Astrocyte (in vitro differentiated cells and primary cell): ENCODE results near the gene CLCA4. TPM values are rescaled to one million over a fixed set of nuclear protein-coding genes. Genes with fewer than 3 reads are reported as not detected.

ENCODE experiments used
- DNase-seq: peaks from one replicate; pipeline ENCODE4 v3.0.0-alpha.2; 2010; ENCODE audit warnings: low read depth
- FAIRE-seq: peaks from 2 replicates; lab custom pipeline; 2011; peaks lifted over from hg19 to GRCh38; lab: Jason Lieb, UNC
- H2AFZ ChIP-seq: 2 replicates; pipeline ENCODE4 v1.6.0; 2012; ENCODE audit warnings: low read depth, low read length, inconsistent platforms
- H3K27ac ChIP-seq: 2 replicates; pipeline ENCODE4 v1.5.1; 2011; ENCODE audit warnings: low read depth, low read length, inconsistent platforms
- H3K27me3 ChIP-seq: 2 replicates; pipeline ENCODE4 v1.6.0; 2011; ENCODE audit warnings: low read length, inconsistent platforms; ENCODE audit not compliant: insufficient read depth
- H3K36me3 ChIP-seq: 2 replicates; pipeline ENCODE4 v1.5.1; 2011; ENCODE audit warnings: low read length, inconsistent platforms; ENCODE audit not compliant: insufficient read depth
- H3K4me1 ChIP-seq: 2 replicates; pipeline ENCODE4 v1.5.1; 2011; ENCODE audit warnings: low read length, inconsistent platforms; ENCODE audit not compliant: insufficient read depth
- H3K4me2 ChIP-seq: 2 replicates; pipeline ENCODE4 v1.6.0; 2012; ENCODE audit warnings: low read length, inconsistent platforms
- H3K4me3 ChIP-seq: 2 replicates; pipeline ENCODE4 v1.5.1; 2011; ENCODE audit warnings: low read depth, mild to moderate bottlenecking, low read length, inconsistent platforms; ENCODE audit not compliant: insufficient read depth
- H3K79me2 ChIP-seq: 2 replicates; pipeline ENCODE4 v1.6.0; 2012; ENCODE audit warnings: mild to moderate bottlenecking, low read length, inconsistent platforms; ENCODE audit not compliant: insufficient read depth
- H3K9ac ChIP-seq: 2 replicates; pipeline ENCODE4 v1.6.0; 2012; ENCODE audit warnings: mild to moderate bottlenecking, low read length, inconsistent platforms
- H3K9me3 ChIP-seq: 2 replicates; pipeline ENCODE4 v1.5.1; 2012; ENCODE audit warnings: low read depth, mild to moderate bottlenecking, low read length, inconsistent platforms; ENCODE audit not compliant: insufficient read depth
- H4K20me1 ChIP-seq: 2 replicates; pipeline ENCODE4 v1.6.0; 2012; ENCODE audit warnings: low read length, inconsistent platforms; ENCODE audit not compliant: insufficient read depth
- H3K27ac Mint-ChIP-seq: one replicate; pipeline ENCODE4 v1.8.0; 2021; ENCODE audit warnings: mild to moderate bottlenecking, mixed read lengths; ENCODE audit not compliant: unreplicated experiment
- H3K27me3 Mint-ChIP-seq: one replicate; pipeline ENCODE4 v1.8.0; 2021; ENCODE audit warnings: low read depth, mixed read lengths; ENCODE audit not compliant: unreplicated experiment
- H3K36me3 Mint-ChIP-seq: one replicate; pipeline ENCODE4 v1.8.0; 2021; ENCODE audit warnings: low read depth, mixed read lengths; ENCODE audit not compliant: unreplicated experiment
- H3K4me1 Mint-ChIP-seq: one replicate; pipeline ENCODE4 v1.8.0; 2021; ENCODE audit warnings: low read depth, mixed read lengths; ENCODE audit not compliant: unreplicated experiment
- H3K4me3 Mint-ChIP-seq: one replicate; pipeline ENCODE4 v1.8.0; 2021; ENCODE audit warnings: mild to moderate bottlenecking, moderate library complexity, mixed read lengths; ENCODE audit not compliant: unreplicated experiment
- H3K9me3 Mint-ChIP-seq: one replicate; pipeline ENCODE4 v1.8.0; 2021; ENCODE audit warnings: mild to moderate bottlenecking, mixed read lengths; ENCODE audit not compliant: unreplicated experiment
- CTCF ChIP-seq: IDR thresholded peaks from 2 replicates; pipeline ENCODE4 v1.5.1; 2011; ENCODE audit warnings: low read depth, mild to moderate bottlenecking, inconsistent platforms, low read length, moderate library complexity; ENCODE audit not compliant: insufficient read depth
- EZH2 ChIP-seq: IDR thresholded peaks from 2 replicates; pipeline ENCODE4 v1.6.1; 2012; ENCODE audit warnings: mild to moderate bottlenecking, low read length, inconsistent platforms; ENCODE audit not compliant: insufficient read depth
- total RNA-seq: library from RNA; stranded (reverse); gene quantifications from 2 replicates; pipeline ENCODE4 v1.2.1, GENCODE V29; 2021

Gene CLCA4
- total RNA-seq, 1 donor from 2014 or later, result not detected

GRCh38 chr1:86616871-86617270, 70.0 kb downstream of the CLCA4 start:
- FAIRE-seq (no peak), DNase-seq (no peak)
- H3K27me3 ChIP-seq, result no peaks in the 10 kb centered on the region
- Mint-ChIP-seq H3K27me3 (no peaks in the 10 kb centered on the region), H3K36me3 (no peaks in the 10 kb centered on the region), H3K27ac (no peak overlapping the region), H3K4me3 (no peak overlapping the region), H3K4me1 (no peaks in the 10 kb centered on the region), H3K9me3 (peaks cover 13% of the 10 kb centered on the region)
- no peak overlapping the region for H3K4me3 ChIP-seq
- H3K27ac ChIP-seq, result no peak overlapping the region
- no peak overlapping the region for H2AFZ ChIP-seq
- no peaks in the 10 kb centered on the region for H3K36me3 ChIP-seq
- H3K79me2 ChIP-seq, result no peaks in the 10 kb centered on the region
- H3K9ac ChIP-seq, result no peak overlapping the region
- peaks cover 3% of the 10 kb centered on the region for H3K9me3 ChIP-seq
- no peak overlapping the region for H3K4me2 ChIP-seq
- H3K4me1 ChIP-seq, result no peaks in the 10 kb centered on the region
- H4K20me1 ChIP-seq, result no peaks in the 10 kb centered on the region
- no peak for TF ChIP-seq EZH2
- TF ChIP-seq CTCF, result no peak

GRCh38 chr1:86618358-86618757, 71.5 kb downstream of the CLCA4 start:
- H3K27ac Mint-ChIP-seq, result no peak overlapping the region
- no peak overlapping the region for H3K4me3 Mint-ChIP-seq
- Histone ChIP-seq H3K4me3 (no peak overlapping the region), H3K4me1 (no peaks in the 10 kb centered on the region), H3K27ac (no peak overlapping the region), H3K9ac (no peak overlapping the region), H3K9me3 (peaks cover 3% of the 10 kb centered on the region), H3K4me2 (no peak overlapping the region), H3K79me2 (no peaks in the 10 kb centered on the region), H2AFZ (no peak overlapping the region), H3K36me3 (no peaks in the 10 kb centered on the region), H3K27me3 (no peaks in the 10 kb centered on the region), H4K20me1 (no peaks in the 10 kb centered on the region)
- H3K4me1 Mint-ChIP-seq, result no peaks in the 10 kb centered on the region
- FAIRE-seq, result no peak
- peaks cover 7% of the 10 kb centered on the region for H3K9me3 Mint-ChIP-seq
- no peaks in the 10 kb centered on the region for H3K36me3 Mint-ChIP-seq
- DNase-seq, result no peak
- H3K27me3 Mint-ChIP-seq, result peaks cover 4% of the 10 kb centered on the region
- TF ChIP-seq CTCF (no peak), EZH2 (no peak)

- peaks cover 8% of the 10 kb centered on the region for H3K9me3 Mint-ChIP-seq
- Histone ChIP-seq H3K4me1 (no peaks in the 10 kb centered on the region), H2AFZ (no peak overlapping the region), H3K27me3 (no peaks in the 10 kb centered on the region), H3K27ac (no peak overlapping the region), H3K9me3 (no peaks in the 10 kb centered on the region), H3K79me2 (no peaks in the 10 kb centered on the region), H3K4me3 (no peak overlapping the region), H4K20me1 (no peaks in the 10 kb centered on the region), H3K9ac (no peak overlapping the region), H3K4me2 (no peak overlapping the region), H3K36me3 (no peaks in the 10 kb centered on the region)
- H3K4me1 Mint-ChIP-seq, result no peaks in the 10 kb centered on the region
- no peak for FAIRE-seq
- H3K36me3 Mint-ChIP-seq, result no peaks in the 10 kb centered on the region
- TF ChIP-seq EZH2 (no peak), CTCF (no peak)
- no peak overlapping the region for H3K4me3 Mint-ChIP-seq
- no peak for DNase-seq
- H3K27me3 Mint-ChIP-seq, result peaks cover 4% of the 10 kb centered on the region
- no peak overlapping the region for H3K27ac Mint-ChIP-seq
These were observed 72.4 kb downstream of the CLCA4 start for GRCh38 chr1:86619313-86619712.
